ENCODE data around the gene FUS. TPM values are rescaled to one million over a fixed set of nuclear protein-coding genes. Genes with fewer than 3 reads are reported as not detected.
A peak's percentile ranks its signal among the peaks of the same experiment; 100 is the strongest.

Gene FUS
- total and polyA plus RNA-seq, 9 of the 15 experiments (the other 6 are each of a cell fraction or from before 2014, with no cell fraction given), result 43.9 to 575 (median 87.2) TPM

DNA sequence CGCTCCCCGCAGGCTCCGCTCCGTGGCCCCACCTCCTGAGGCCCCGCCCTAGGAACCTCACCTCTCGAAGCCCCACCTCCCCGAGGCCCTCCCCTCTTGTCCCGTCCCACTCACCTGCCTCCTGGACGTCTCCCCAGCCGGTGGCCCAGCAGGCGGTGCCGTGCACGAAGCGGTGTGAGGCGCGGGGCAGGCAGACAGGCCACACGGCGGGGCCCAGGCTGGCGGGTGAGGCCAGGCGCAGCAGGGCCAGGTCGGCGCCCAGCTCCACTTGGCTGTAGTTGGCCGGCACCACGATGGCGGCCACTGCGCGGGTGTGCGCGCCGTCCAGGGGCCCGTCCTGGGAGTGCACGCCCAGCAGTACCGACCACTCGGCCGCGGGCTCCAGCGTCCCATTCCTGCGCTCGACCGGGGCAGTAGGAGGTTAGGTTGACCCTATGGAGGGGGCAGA is 31.6 kb upstream of the FUS start (continued):
- TF ChIP-seq HES1 (IDR thresholded peaks at IDR 0.05; ENCODE audit: low read depth) (no peak), SIN3B (IDR thresholded peaks at IDR 0.05; ENCODE audit: low read depth) (no peak), YY1 (IDR thresholded peaks at IDR 0.05; ENCODE audit: borderline replicate concordance in 1 of 3, control insufficient read depth in 1 of 3, extremely low read depth in 1 of 3, insufficient read depth in 3 of 3, insufficient read length in 1 of 3, insufficient replicate concordance in 2 of 3, low read depth in 1 of 3, low read length in 2 of 3) (peak; percentile 9 to 44 (median 36)), ZNF507 (tag; conservative IDR thresholded peaks at IDR 0.05) (no peak), CHD7 (IDR thresholded peaks at IDR 0.05; ENCODE audit: low read depth, low read length) (no peak), CBFA2T2 (conservative IDR thresholded peaks at IDR 0.05) (no peak), BMI1 (IDR thresholded peaks at IDR 0.05; ENCODE audit: low read length) (no peak), PCBP1 (IDR thresholded peaks at IDR 0.05; ENCODE audit: low read depth, low read length, poor library complexity, severe bottlenecking) (no peak), TBL1XR1 (IDR thresholded peaks at IDR 0.05; ENCODE audit: low read length in 2 of 2) (no peak), L3MBTL2 (IDR thresholded peaks at IDR 0.05) (peak; percentile 91), CBX3 (IDR thresholded peaks at IDR 0.05; ENCODE audit: borderline replicate concordance in 1 of 2, low read length in 2 of 2) (no peak), JUN (IDR thresholded peaks at IDR 0.05; ENCODE audit: borderline replicate concordance, low read depth, low read length) (no peak), JUN (CRISPR knock-in tag; IDR thresholded peaks at IDR 0.05; ENCODE audit: borderline replicate concordance) (no peak)
- TF ChIP-seq, protein P1, sequence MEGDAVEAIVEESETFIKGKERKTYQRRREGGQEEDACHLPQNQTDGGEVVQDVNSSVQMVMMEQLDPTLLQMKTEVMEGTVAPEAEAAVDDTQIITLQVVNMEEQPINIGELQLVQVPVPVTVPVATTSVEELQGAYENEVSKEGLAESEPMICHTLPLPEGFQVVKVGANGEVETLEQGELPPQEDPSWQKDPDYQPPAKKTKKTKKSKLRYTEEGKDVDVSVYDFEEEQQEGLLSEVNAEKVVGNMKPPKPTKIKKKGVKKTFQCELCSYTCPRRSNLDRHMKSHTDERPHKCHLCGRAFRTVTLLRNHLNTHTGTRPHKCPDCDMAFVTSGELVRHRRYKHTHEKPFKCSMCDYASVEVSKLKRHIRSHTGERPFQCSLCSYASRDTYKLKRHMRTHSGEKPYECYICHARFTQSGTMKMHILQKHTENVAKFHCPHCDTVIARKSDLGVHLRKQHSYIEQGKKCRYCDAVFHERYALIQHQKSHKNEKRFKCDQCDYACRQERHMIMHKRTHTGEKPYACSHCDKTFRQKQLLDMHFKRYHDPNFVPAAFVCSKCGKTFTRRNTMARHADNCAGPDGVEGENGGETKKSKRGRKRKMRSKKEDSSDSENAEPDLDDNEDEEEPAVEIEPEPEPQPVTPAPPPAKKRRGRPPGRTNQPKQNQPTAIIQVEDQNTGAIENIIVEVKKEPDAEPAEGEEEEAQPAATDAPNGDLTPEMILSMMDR (IDR thresholded peaks at IDR 0.05 in 2 of 3, conservative IDR thresholded peaks at IDR 0.05 in 1 of 3; ENCODE audit: insufficient read depth in 2 of 3, low read depth in 1 of 3, low read length in 3 of 3), result peak in 1 of 3 experiments; percentile 12; a peak in 2 of 6 replicates
